Measurements from ENCODE around the gene ORC6. TPM values are rescaled to one million over a fixed set of nuclear protein-coding genes. Genes with fewer than 3 reads are reported as not detected.

Gene ORC6
- total RNA-seq, 1 donor from 2014 or later: 122 TPM

DNA sequence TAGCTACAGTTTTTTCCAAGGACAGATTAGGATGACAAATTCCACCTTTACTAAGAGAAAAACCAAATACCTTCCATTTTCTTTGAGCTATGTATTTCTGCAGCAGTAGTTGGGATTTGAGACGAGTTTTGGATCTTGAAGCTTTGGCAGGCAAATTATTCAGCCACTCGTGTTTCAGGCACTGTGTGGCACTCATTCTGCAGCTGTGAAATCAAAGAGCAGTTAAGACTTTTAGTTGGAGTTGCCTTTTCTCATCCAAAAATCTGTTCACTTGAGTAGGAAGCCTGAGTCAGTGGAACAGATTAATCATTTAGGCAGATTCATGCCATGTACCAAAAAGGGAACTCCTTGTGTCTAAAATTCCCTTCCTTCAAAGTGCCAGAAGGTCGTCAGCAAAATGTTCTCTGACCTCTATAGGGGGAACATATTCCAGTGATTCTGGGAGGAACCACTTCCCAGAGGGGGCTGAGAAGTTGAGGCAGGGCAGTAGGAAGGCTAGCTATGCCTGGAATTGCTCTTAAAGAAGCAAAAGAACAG, 20.1 kb downstream of the ORC6 start:
- H3K36me3 ChIP-seq: no peaks in the 10 kb centered on the region

DNA sequence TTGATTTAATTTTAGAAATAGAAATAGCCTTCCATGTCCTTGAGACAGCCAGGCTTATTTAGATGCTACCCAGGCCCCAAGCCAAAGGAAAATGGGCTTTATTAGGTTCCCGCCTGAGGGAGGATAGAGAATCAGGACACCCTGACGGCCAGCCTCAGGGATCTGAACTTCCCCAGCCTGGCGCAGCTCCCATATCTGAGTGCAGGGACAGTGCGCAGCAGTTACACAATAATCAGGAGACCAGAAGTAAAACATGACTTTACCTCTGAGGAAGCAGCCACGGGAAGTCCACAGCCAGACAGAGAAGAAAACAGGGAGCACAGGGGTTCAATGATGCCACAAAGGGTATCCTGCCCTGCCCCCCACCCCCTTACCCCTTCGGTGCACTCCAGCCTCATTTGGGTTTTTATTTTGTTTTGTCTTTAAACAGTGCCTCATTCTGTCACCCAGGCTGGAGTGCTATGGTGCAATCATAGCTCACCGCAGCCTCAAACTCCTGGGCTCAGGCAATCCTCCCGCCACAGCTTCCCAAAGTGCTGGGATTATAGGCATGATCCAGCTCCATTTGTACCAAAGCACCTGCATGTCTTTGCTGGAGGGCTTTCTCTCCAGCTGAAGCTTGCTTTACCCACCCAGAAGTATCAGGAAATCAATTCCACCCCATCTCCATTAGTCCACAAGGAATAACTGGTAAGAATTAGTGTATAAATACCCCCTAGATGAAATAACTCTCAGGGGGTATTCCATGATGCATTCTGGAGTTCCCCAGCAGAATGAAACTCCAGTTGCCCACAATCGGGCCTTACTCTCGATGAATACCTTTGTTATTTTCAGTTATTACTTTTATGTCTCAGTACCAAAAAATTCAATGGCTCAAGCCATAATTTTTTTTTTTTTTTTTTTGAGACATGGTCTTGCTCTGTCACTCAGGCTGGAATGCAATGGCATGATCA, 21.9 kb downstream of the ORC6 start:
- Mint-ChIP-seq H3K36me3 (no peaks in the 10 kb centered on the region), H3K4me1 (no peaks in the 10 kb centered on the region), H3K4me3 (no peak overlapping the region), H3K27ac (no peak overlapping the region), H3K9me3 (no peaks in the 10 kb centered on the region), H3K27me3 (ENCODE audit: insufficient read depth, low read depth) (no peaks in the 10 kb centered on the region)
- Histone ChIP-seq H3K4me2 (no peak overlapping the region), H3K4me3 (no peak overlapping the region), H4K20me1 (ENCODE audit: low read depth) (no peaks in the 10 kb centered on the region), H2AFZ (replicated peaks) (no peak overlapping the region), H3K9ac (no peak overlapping the region), H3K36me3 (no peaks in the 10 kb centered on the region), H3F3A (ENCODE audit: low read depth) (no peaks in the 10 kb centered on the region), H3K9me3 (ENCODE audit: low read depth) (no peaks in the 10 kb centered on the region), H3K4me1 (no peaks in the 10 kb centered on the region), H3K27ac (no peak overlapping the region), H3K27me3 (no peaks in the 10 kb centered on the region), H3K79me2 (ENCODE audit: low read depth) (no peaks in the 10 kb centered on the region)
- TF ChIP-seq EZH2phosphoT487 (IDR thresholded peaks at IDR 0.05) (no peak), EZH2 (IDR thresholded peaks at IDR 0.05) (no peak)
- TF ChIP-seq, protein P1, sequence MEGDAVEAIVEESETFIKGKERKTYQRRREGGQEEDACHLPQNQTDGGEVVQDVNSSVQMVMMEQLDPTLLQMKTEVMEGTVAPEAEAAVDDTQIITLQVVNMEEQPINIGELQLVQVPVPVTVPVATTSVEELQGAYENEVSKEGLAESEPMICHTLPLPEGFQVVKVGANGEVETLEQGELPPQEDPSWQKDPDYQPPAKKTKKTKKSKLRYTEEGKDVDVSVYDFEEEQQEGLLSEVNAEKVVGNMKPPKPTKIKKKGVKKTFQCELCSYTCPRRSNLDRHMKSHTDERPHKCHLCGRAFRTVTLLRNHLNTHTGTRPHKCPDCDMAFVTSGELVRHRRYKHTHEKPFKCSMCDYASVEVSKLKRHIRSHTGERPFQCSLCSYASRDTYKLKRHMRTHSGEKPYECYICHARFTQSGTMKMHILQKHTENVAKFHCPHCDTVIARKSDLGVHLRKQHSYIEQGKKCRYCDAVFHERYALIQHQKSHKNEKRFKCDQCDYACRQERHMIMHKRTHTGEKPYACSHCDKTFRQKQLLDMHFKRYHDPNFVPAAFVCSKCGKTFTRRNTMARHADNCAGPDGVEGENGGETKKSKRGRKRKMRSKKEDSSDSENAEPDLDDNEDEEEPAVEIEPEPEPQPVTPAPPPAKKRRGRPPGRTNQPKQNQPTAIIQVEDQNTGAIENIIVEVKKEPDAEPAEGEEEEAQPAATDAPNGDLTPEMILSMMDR (IDR thresholded peaks at IDR 0.05): no peak
- no peak for DNase-seq (ENCODE audit: low spot score)

More for the DNA sequence above, 20.1 kb downstream of the ORC6 start:
- no peaks in the 10 kb centered on the region for H3K9me3 Mint-ChIP-seq
- no peak overlapping the region for H3K4me3 ChIP-seq
- no peaks in the 10 kb centered on the region for H4K20me1 ChIP-seq (ENCODE audit: low read depth)
- H3K4me2 ChIP-seq: no peak overlapping the region
- no peaks in the 10 kb centered on the region for H3K4me1 ChIP-seq
- no peaks in the 10 kb centered on the region for H3K36me3 Mint-ChIP-seq
- H3K4me3 Mint-ChIP-seq: no peak overlapping the region
- H3K27ac ChIP-seq: no peak overlapping the region
- DNase-seq (ENCODE audit: low spot score): no peak
- H3F3A ChIP-seq (ENCODE audit: low read depth): no peaks in the 10 kb centered on the region
- TF ChIP-seq EZH2 (IDR thresholded peaks at IDR 0.05) (no peak), EZH2phosphoT487 (IDR thresholded peaks at IDR 0.05) (no peak)
- TF ChIP-seq, protein P1 (IDR thresholded peaks at IDR 0.05): no peak
- no peak overlapping the region for H3K9ac ChIP-seq
- no peaks in the 10 kb centered on the region for H3K4me1 Mint-ChIP-seq
- no peaks in the 10 kb centered on the region for H3K27me3 Mint-ChIP-seq (ENCODE audit: insufficient read depth, low read depth)
- H2AFZ ChIP-seq (replicated peaks): no peak overlapping the region
- no peaks in the 10 kb centered on the region for H3K79me2 ChIP-seq (ENCODE audit: low read depth)
- H3K9me3 ChIP-seq (ENCODE audit: low read depth): no peaks in the 10 kb centered on the region
- no peak overlapping the region for H3K27ac Mint-ChIP-seq
- no peaks in the 10 kb centered on the region for H3K27me3 ChIP-seq

DNA sequence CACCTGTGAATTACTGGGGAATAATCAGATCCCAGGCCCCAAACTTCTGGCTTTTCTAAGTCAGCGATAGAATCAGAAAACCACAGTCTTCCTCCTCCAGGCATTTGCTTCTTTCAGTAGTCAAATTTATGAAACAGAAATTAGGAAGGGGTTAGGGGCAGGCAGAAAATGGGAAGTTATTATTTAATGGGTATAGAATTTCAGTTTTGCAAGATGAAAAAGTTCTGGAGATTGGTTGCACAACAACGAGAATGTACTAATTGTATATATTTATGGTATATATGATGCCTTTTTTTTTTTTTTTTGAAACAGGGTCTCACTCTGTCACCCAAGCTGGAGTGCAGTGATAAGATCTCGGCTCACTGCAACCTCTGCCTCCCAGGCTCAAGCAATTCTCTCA, 23.5 kb downstream of the ORC6 start:
- Histone ChIP-seq H3K27ac (no peak overlapping the region), H4K20me1 (ENCODE audit: low read depth) (no peaks in the 10 kb centered on the region), H3K4me2 (no peak overlapping the region), H2AFZ (replicated peaks) (no peak overlapping the region), H3K27me3 (no peaks in the 10 kb centered on the region), H3K9ac (no peak overlapping the region), H3K9me3 (ENCODE audit: low read depth) (no peaks in the 10 kb centered on the region), H3K4me1 (no peaks in the 10 kb centered on the region), H3K4me3 (no peak overlapping the region), H3K36me3 (no peaks in the 10 kb centered on the region), H3F3A (ENCODE audit: low read depth) (no peaks in the 10 kb centered on the region), H3K79me2 (ENCODE audit: low read depth) (no peaks in the 10 kb centered on the region)
- TF ChIP-seq EZH2 (IDR thresholded peaks at IDR 0.05): no peak
- TF ChIP-seq, protein P1 (IDR thresholded peaks at IDR 0.05): no peak
- TF ChIP-seq EZH2phosphoT487 (IDR thresholded peaks at IDR 0.05): no peak
- DNase-seq (ENCODE audit: low spot score): no peak
- H3K36me3 Mint-ChIP-seq: no peaks in the 10 kb centered on the region
- no peaks in the 10 kb centered on the region for H3K9me3 Mint-ChIP-seq
- H3K27me3 Mint-ChIP-seq (ENCODE audit: insufficient read depth, low read depth): no peaks in the 10 kb centered on the region
- H3K4me3 Mint-ChIP-seq: no peak overlapping the region
- no peak overlapping the region for H3K27ac Mint-ChIP-seq
- H3K4me1 Mint-ChIP-seq: no peaks in the 10 kb centered on the region

Measured in neural progenitor cell (in vitro differentiated cells).